Mammary epithelial cell (primary cell): Measurements from ENCODE around the gene SRPK2.

Experiments used
- CTCF ChIP-seq, 2 donors: IDR thresholded peaks in 1 of 2; conservative IDR thresholded peaks in 1 of 2; 2 replicates each; pipeline ENCODE4 v1.5.1; 2011 to 2012; ENCODE audit warnings: inconsistent platforms in 2 of 2, low read length in 2 of 2, mild to moderate bottlenecking in 2 of 2, control low read depth in 1 of 2, low read depth in 1 of 2; ENCODE audit not compliant: insufficient read depth in 1 of 2; ENCODE audit errors: extremely low read depth in 1 of 2
- EZH2 ChIP-seq: IDR thresholded peaks from 2 replicates; pipeline ENCODE4 v1.6.1; 2012; ENCODE audit warnings: low read length, inconsistent platforms, borderline replicate concordance

- TF ChIP-seq CTCF (conservative IDR thresholded peaks at IDR 0.05 in 1 of 2, IDR thresholded peaks at IDR 0.05 in 1 of 2; ENCODE audit: extremely low read depth in 1 of 2, insufficient read depth in 1 of 2, low read depth in 1 of 2, low read length in 2 of 2) (no peak), EZH2 (no peak)
Observed at GRCh38 chr7:105307163-105307672, 81.5 kb downstream of the SRPK2 start.
